Jurkat, Clone E6-1 (cell line): ENCODE data around the gene KLHL29.
"Not testable (repeated sequence)": the region's sequence is repeated elsewhere in the genome, so short reads cannot be mapped to it uniquely, and the experiment has no call there.

ENCODE experiments used
- DNase-seq: peaks from one replicate; pipeline ENCODE4 v3.0.0-alpha.2; 2011; ENCODE audit warnings: low read depth, low spot score
- H3K4me3 ChIP-seq: 2 replicates; pipeline ENCODE4 v1.5.1; 2011; ENCODE audit warnings: mild to moderate bottlenecking, low read length, control low read depth, moderate library complexity

Gene KLHL29

GRCh38 chr2:23718931-23719700 lies 334.1 kb downstream of the KLHL29 start:
- no peak overlapping the region for H3K4me3 ChIP-seq
- no peak for DNase-seq

- DNase-seq, result no peak
- H3K4me3 ChIP-seq, result no peak overlapping the region
Observed at GRCh38 chr2:23719716-23720115, 334.7 kb downstream of the KLHL29 start.

- DNase-seq, result no peak
- H3K4me3 ChIP-seq, result no peak overlapping the region
Observed at GRCh38 chr2:23720705-23721453, 335.9 kb downstream of the KLHL29 start.

- DNase-seq, result no peak
Observed at GRCh38 chr2:23721454-23721826, 336.5 kb downstream of the KLHL29 start.

GRCh38 chr2:23722255-23722654 lies 337.3 kb downstream of the KLHL29 start:
- no peak for DNase-seq
- no peak overlapping the region for H3K4me3 ChIP-seq

More at GRCh38 chr2:23721454-23721826, 336.5 kb downstream of the KLHL29 start:
- H3K4me3 ChIP-seq, result no peak overlapping the region

- DNase-seq, result not testable (repeated sequence)
Observed at GRCh38 chr2:23723029-23723428, 338.1 kb downstream of the KLHL29 start.

GRCh38 chr2:23734416-23734815 lies 349.4 kb downstream of the KLHL29 start:
- DNase-seq, result no peak
- H3K4me3 ChIP-seq, result no peak overlapping the region

More at GRCh38 chr2:23723029-23723428, 338.1 kb downstream of the KLHL29 start:
- H3K4me3 ChIP-seq, result not testable (repeated sequence)

GRCh38 chr2:23736783-23737182 lies 351.8 kb downstream of the KLHL29 start:
- not testable (repeated sequence) for H3K4me3 ChIP-seq, DNase-seq

GRCh38 chr2:23745068-23745725 lies 360.2 kb downstream of the KLHL29 start:
- no peak overlapping the region for H3K4me3 ChIP-seq
- no peak for DNase-seq

- no peak overlapping the region for H3K4me3 ChIP-seq
Observed at GRCh38 chr2:23745726-23746105, 360.7 kb downstream of the KLHL29 start.

GRCh38 chr2:23746141-23746863 lies 361.3 kb downstream of the KLHL29 start:
- no peak for DNase-seq

More at GRCh38 chr2:23745726-23746105, 360.7 kb downstream of the KLHL29 start:
- no peak for DNase-seq

GRCh38 chr2:23751747-23752265 lies 366.8 kb downstream of the KLHL29 start:
- no peak overlapping the region for H3K4me3 ChIP-seq
- DNase-seq, result no peak

More at GRCh38 chr2:23746141-23746863, 361.3 kb downstream of the KLHL29 start:
- no peak overlapping the region for H3K4me3 ChIP-seq

GRCh38 chr2:23753291-23754010 lies 368.5 kb downstream of the KLHL29 start:
- H3K4me3 ChIP-seq, result no peak overlapping the region
- no peak for DNase-seq

GRCh38 chr2:23754970-23755369 lies 370.0 kb downstream of the KLHL29 start:
- no peak overlapping the region for H3K4me3 ChIP-seq
- DNase-seq, result no peak

GRCh38 chr2:23756593-23757292 lies 371.8 kb downstream of the KLHL29 start:
- DNase-seq, result no peak
- no peak overlapping the region for H3K4me3 ChIP-seq

GRCh38 chr2:23757686-23758433 lies 372.9 kb downstream of the KLHL29 start:
- DNase-seq, result no peak

More at GRCh38 chr2:23757686-23758433, 372.9 kb downstream of the KLHL29 start:
- no peak overlapping the region for H3K4me3 ChIP-seq
